Mesenteric fat pad (tissue), 1 donor: ENCODE results near the gene MYRIP. TPM values are rescaled to one million over a fixed set of nuclear protein-coding genes. Genes with fewer than 3 reads are reported as not detected.

ENCODE experiments used
- DNase-seq: peaks from one replicate; pipeline ENCODE4 v3.0.0-alpha.2; 2020; ENCODE audit warnings: low spot score
- total RNA-seq: library from RNA; stranded (reverse); fragmentation: NEBNext Ultra II Directional; extraction: Animal tissue kit (Norgen Biotek cat#: 25700); gene quantifications from one replicate; pipeline ENCODE4 v1.2.1, GENCODE V29; 2021
- donor health status: DM: yes; HTN: yes; CAD: no.

Gene MYRIP
- total RNA-seq, 1 donor from 2014 or later, result 1.8 TPM

- no peak for DNase-seq
These were observed 93.8 kb downstream of the MYRIP start for GRCh38 chr3:39903253-39903652.

- DNase-seq, result no peak
These were observed 96.4 kb downstream of the MYRIP start for GRCh38 chr3:39905788-39906187.

GRCh38 chr3:39907981-39908380 lies 98.6 kb downstream of the MYRIP start:
- DNase-seq, result no peak

- no peak for DNase-seq
These were observed 100.7 kb downstream of the MYRIP start for GRCh38 chr3:39910135-39910534.

- DNase-seq, result no peak
These were observed 101.5 kb downstream of the MYRIP start for GRCh38 chr3:39910826-39911464.

GRCh38 chr3:39911465-39912309 lies 102.3 kb downstream of the MYRIP start:
- DNase-seq, result no peak

GRCh38 chr3:39915027-39915426 lies 105.6 kb downstream of the MYRIP start:
- no peak for DNase-seq

GRCh38 chr3:39917065-39917773 lies 107.8 kb downstream of the MYRIP start:
- no peak for DNase-seq

GRCh38 chr3:39919281-39919680 lies 109.9 kb downstream of the MYRIP start:
- no peak for DNase-seq

GRCh38 chr3:39920271-39920670 lies 110.9 kb downstream of the MYRIP start:
- no peak for DNase-seq

GRCh38 chr3:39927479-39927878 lies 118.1 kb downstream of the MYRIP start:
- DNase-seq, result no peak

GRCh38 chr3:39933986-39934693 lies 124.7 kb downstream of the MYRIP start:
- DNase-seq, result no peak

GRCh38 chr3:39934696-39935095 lies 125.3 kb downstream of the MYRIP start:
- no peak for DNase-seq

- DNase-seq, result no peak
These were observed 125.9 kb downstream of the MYRIP start for GRCh38 chr3:39935261-39935660.

- DNase-seq, result no peak
These were observed 127.4 kb downstream of the MYRIP start for GRCh38 chr3:39936848-39937247.

GRCh38 chr3:39937315-39937714 lies 127.9 kb downstream of the MYRIP start:
- DNase-seq, result no peak

GRCh38 chr3:39937874-39938273 lies 128.5 kb downstream of the MYRIP start:
- no peak for DNase-seq

- no peak for DNase-seq
These were observed 132.5 kb downstream of the MYRIP start for GRCh38 chr3:39941931-39942330.

- DNase-seq, result no peak
These were observed 151.2 kb downstream of the MYRIP start for GRCh38 chr3:39960515-39961191.

GRCh38 chr3:39961230-39961629 lies 151.8 kb downstream of the MYRIP start:
- no peak for DNase-seq

GRCh38 chr3:39962581-39962980 lies 153.2 kb downstream of the MYRIP start:
- DNase-seq, result no peak
